Nephron progenitor cell (in vitro differentiated cells): Measurements from ENCODE around the gene MDM2.

Experiments
- DNase-seq: peaks from one replicate; pipeline ENCODE4 v3.0.0; 2021
- H3K27ac Mint-ChIP-seq: 2 replicates; pipeline ENCODE4 v1.8.0; 2021; ENCODE audit warnings: mild to moderate bottlenecking, moderate library complexity, mixed read lengths
- H3K27me3 Mint-ChIP-seq: 2 replicates; pipeline ENCODE4 v1.8.0; 2021; ENCODE audit warnings: mild to moderate bottlenecking, low read depth, mixed read lengths; ENCODE audit not compliant: poor library complexity
- H3K36me3 Mint-ChIP-seq: 2 replicates; pipeline ENCODE4 v1.8.0; 2021; ENCODE audit warnings: low read depth, mixed read lengths
- H3K4me1 Mint-ChIP-seq: 2 replicates; pipeline ENCODE4 v1.8.0; 2021; ENCODE audit warnings: mixed read lengths
- H3K4me3 Mint-ChIP-seq: 2 replicates; pipeline ENCODE4 v1.8.0; 2021; ENCODE audit warnings: mild to moderate bottlenecking, moderate library complexity, mixed read lengths
- H3K9me3 Mint-ChIP-seq: 2 replicates; pipeline ENCODE4 v1.8.0; 2021; ENCODE audit warnings: mild to moderate bottlenecking, moderate library complexity, mixed read lengths
- CTCF ChIP-seq: fragments of 200-600 bp; sonication (generic); IDR thresholded peaks from 2 replicates; pipeline ENCODE4 v1.5.0; 2021; ENCODE audit warnings: antibody characterized with exemption

MDM2 gene

GRCh38 chr12:68844318-68844745, 36.4 kb downstream of the MDM2 start:
- H3K27ac Mint-ChIP-seq = peak overlapping the region; percentile 33

GRCh38 chr12:68844788-68845695, 37.1 kb downstream of the MDM2 start:
- Mint-ChIP-seq H3K4me3 (no peak overlapping the region), H3K27me3 (no peaks in the 10 kb centered on the region), H3K27ac (peak overlapping the region; percentile 21), H3K9me3 (no peaks in the 10 kb centered on the region), H3K4me1 (no peaks in the 10 kb centered on the region), H3K36me3 (peaks cover 45% of the 10 kb centered on the region)
- no peak for TF ChIP-seq CTCF
- DNase-seq = no peak

More at GRCh38 chr12:68844318-68844745, 36.4 kb downstream of the MDM2 start:
- no peaks in the 10 kb centered on the region for H3K9me3 Mint-ChIP-seq
- DNase-seq = no peak
- no peaks in the 10 kb centered on the region for H3K4me1 Mint-ChIP-seq
- no peak for TF ChIP-seq CTCF
- H3K4me3 Mint-ChIP-seq = no peak overlapping the region
- no peaks in the 10 kb centered on the region for H3K27me3 Mint-ChIP-seq
- peaks cover 52% of the 10 kb centered on the region for H3K36me3 Mint-ChIP-seq

GRCh38 chr12:68846811-68847210, 38.8 kb downstream of the MDM2 start:
- no peak for DNase-seq
- no peak for TF ChIP-seq CTCF
- no peaks in the 10 kb centered on the region for H3K27me3 Mint-ChIP-seq
- H3K36me3 Mint-ChIP-seq = peaks cover 27% of the 10 kb centered on the region
- H3K9me3 Mint-ChIP-seq = no peaks in the 10 kb centered on the region
- no peaks in the 10 kb centered on the region for H3K4me1 Mint-ChIP-seq
- no peak overlapping the region for H3K27ac Mint-ChIP-seq
- no peak overlapping the region for H3K4me3 Mint-ChIP-seq

- no peak for TF ChIP-seq CTCF
- no peak for DNase-seq
- Mint-ChIP-seq H3K27ac (no peak overlapping the region), H3K27me3 (peaks cover 3% of the 10 kb centered on the region), H3K4me3 (no peak overlapping the region), H3K9me3 (no peaks in the 10 kb centered on the region), H3K36me3 (peaks cover under 1% of the 10 kb centered on the region), H3K4me1 (no peaks in the 10 kb centered on the region)
These were observed 42.4 kb downstream of the MDM2 start for GRCh38 chr12:68850390-68850789.

GRCh38 chr12:68851592-68852306, 43.8 kb downstream of the MDM2 start:
- no peak for DNase-seq
- no peak for TF ChIP-seq CTCF
- Mint-ChIP-seq H3K27me3 (peaks cover 3% of the 10 kb centered on the region), H3K36me3 (no peaks in the 10 kb centered on the region), H3K4me1 (no peaks in the 10 kb centered on the region), H3K27ac (no peak overlapping the region), H3K4me3 (no peak overlapping the region), H3K9me3 (no peaks in the 10 kb centered on the region)
